Nephron (organoid): Measurements from ENCODE around the gene TMEM161B.
"Not testable (repeated sequence)": the region's sequence is repeated elsewhere in the genome, so short reads cannot be mapped to it uniquely, and the experiment has no call there.

ENCODE experiments used
- H3K27ac Mint-ChIP-seq, 3 experiments: 2 replicates each; pipeline ENCODE4 v1.8.0; 2020; ENCODE audit warnings: mixed read lengths in 3 of 3, mild to moderate bottlenecking in 2 of 3, moderate library complexity in 1 of 3
- H3K27me3 Mint-ChIP-seq: 2 replicates; pipeline ENCODE4 v1.8.0; 2021; ENCODE audit warnings: low read depth, mild to moderate bottlenecking, moderate library complexity, mixed read lengths
- H3K36me3 Mint-ChIP-seq: 2 replicates; pipeline ENCODE4 v1.8.0; 2020; ENCODE audit warnings: low read depth, mixed read lengths
- H3K4me1 Mint-ChIP-seq: 2 replicates; pipeline ENCODE4 v1.8.0; 2020; ENCODE audit warnings: mixed read lengths
- H3K4me3 Mint-ChIP-seq, 3 experiments: 2 replicates each; pipeline ENCODE4 v1.8.0; 2020; ENCODE audit warnings: mild to moderate bottlenecking in 3 of 3, mixed read lengths in 3 of 3, moderate library complexity in 2 of 3
- H3K9me3 Mint-ChIP-seq: 2 replicates; pipeline ENCODE4 v1.8.0; 2020; ENCODE audit warnings: mixed read lengths
- CTCF ChIP-seq, 3 experiments: fragments of 200-600 bp; sonication (generic); IDR thresholded peaks; one replicate each; pipeline ENCODE4 v1.5.0; 2021; ENCODE audit warnings: antibody characterized with exemption in 3 of 3; ENCODE audit not compliant: unreplicated experiment in 3 of 3

TMEM161B gene

GRCh38 chr5:88248743-88249540 lies 19.7 kb downstream of the TMEM161B start:
- H3K4me3 Mint-ChIP-seq: no peak overlapping the region
- H3K27me3 Mint-ChIP-seq: no peaks in the 10 kb centered on the region

GRCh38 chr5:88248094-88248493 lies 20.6 kb downstream of the TMEM161B start:
- Mint-ChIP-seq H3K36me3 (peaks cover 10% of the 10 kb centered on the region), H3K4me3 (no peak overlapping the region), H3K9me3 (no peaks in the 10 kb centered on the region), H3K27me3 (no peaks in the 10 kb centered on the region), H3K27ac (no peak overlapping the region), H3K4me1 (no peaks in the 10 kb centered on the region)
- no peak for TF ChIP-seq CTCF (IDR thresholded peaks at IDR 0.05; ENCODE audit: unreplicated experiment in 3 of 3)

More at GRCh38 chr5:88248743-88249540, 19.7 kb downstream of the TMEM161B start:
- H3K27ac Mint-ChIP-seq: no peak overlapping the region
- H3K36me3 Mint-ChIP-seq: peaks cover 10% of the 10 kb centered on the region
- no peaks in the 10 kb centered on the region for H3K9me3 Mint-ChIP-seq
- no peak for TF ChIP-seq CTCF (IDR thresholded peaks at IDR 0.05; ENCODE audit: unreplicated experiment in 3 of 3)
- H3K4me1 Mint-ChIP-seq: no peaks in the 10 kb centered on the region

- Mint-ChIP-seq H3K9me3 (no peaks in the 10 kb centered on the region), H3K4me1 (no peaks in the 10 kb centered on the region), H3K27ac (no peak overlapping the region)
Measured at GRCh38 chr5:88245893-88246244, 22.8 kb downstream of the TMEM161B start.

GRCh38 chr5:88245241-88245892 lies 23.3 kb downstream of the TMEM161B start:
- H3K9me3 Mint-ChIP-seq: no peaks in the 10 kb centered on the region
- no peak overlapping the region for H3K27ac Mint-ChIP-seq
- H3K4me1 Mint-ChIP-seq: no peaks in the 10 kb centered on the region
- no peaks in the 10 kb centered on the region for H3K27me3 Mint-ChIP-seq
- H3K36me3 Mint-ChIP-seq: peaks cover 4% of the 10 kb centered on the region
- H3K4me3 Mint-ChIP-seq: no peak overlapping the region
- TF ChIP-seq CTCF (IDR thresholded peaks at IDR 0.05; ENCODE audit: unreplicated experiment in 3 of 3): no peak

More at GRCh38 chr5:88245893-88246244, 22.8 kb downstream of the TMEM161B start:
- no peak for TF ChIP-seq CTCF (IDR thresholded peaks at IDR 0.05; ENCODE audit: unreplicated experiment in 3 of 3)
- Mint-ChIP-seq H3K36me3 (peaks cover 8% of the 10 kb centered on the region), H3K4me3 (no peak overlapping the region), H3K27me3 (no peaks in the 10 kb centered on the region)

GRCh38 chr5:88244686-88245085 lies 24.0 kb downstream of the TMEM161B start:
- no peak overlapping the region for H3K4me3 Mint-ChIP-seq
- no peaks in the 10 kb centered on the region for H3K9me3 Mint-ChIP-seq
- peaks cover under 1% of the 10 kb centered on the region for H3K36me3 Mint-ChIP-seq
- H3K27ac Mint-ChIP-seq: no peak overlapping the region
- H3K27me3 Mint-ChIP-seq: no peaks in the 10 kb centered on the region
- TF ChIP-seq CTCF (IDR thresholded peaks at IDR 0.05; ENCODE audit: unreplicated experiment in 3 of 3): no peak
- no peaks in the 10 kb centered on the region for H3K4me1 Mint-ChIP-seq

GRCh38 chr5:88243493-88243892 lies 25.2 kb downstream of the TMEM161B start:
- H3K36me3 Mint-ChIP-seq, H3K4me3 Mint-ChIP-seq, H3K27me3 Mint-ChIP-seq: not testable (repeated sequence)

More at GRCh38 chr5:88243493-88243892, 25.2 kb downstream of the TMEM161B start:
- not testable (repeated sequence) for H3K4me1 Mint-ChIP-seq, H3K27ac Mint-ChIP-seq, H3K9me3 Mint-ChIP-seq
